Heart right ventricle (tissue), 16 donors: ENCODE results near the gene RGL2. TPM values are rescaled to one million over a fixed set of nuclear protein-coding genes. Genes with fewer than 3 reads are reported as not detected.

ENCODE experiments used
- ATAC-seq, 8 donors: fragments of 200-7000 bp; cut with Tn5 transposase; one replicate each; pipeline ENCODE4 v1.9.1; 2020; ENCODE audit warnings: mild to moderate bottlenecking in 8 of 8, moderate library complexity in 8 of 8, moderate number of reproducible peaks in 1 of 8
- DNase-seq, 2 donors: peaks; one replicate each; pipeline ENCODE4 v3.0.0-alpha.2; 2020
- H3K27ac ChIP-seq, 10 donors: fragments of 200-600 bp; sonication (generic) in 2 of 10; one replicate each; pipeline versions ENCODE4 v1.5.0 to v1.8.0; 2020 to 2022; ENCODE audit warnings: mild to moderate bottlenecking in 3 of 10
- H3K27me3 ChIP-seq, 7 donors: fragments of 200-600 bp; one replicate each; pipeline ENCODE4 v1.8.0; 2021 to 2022; ENCODE audit warnings: mild to moderate bottlenecking in 2 of 7
- H3K36me3 ChIP-seq, 9 donors: fragments of 200-600 bp; sonication (generic) in 1 of 9; one replicate each; pipeline versions ENCODE4 v1.5.0 to v1.8.0; 2020 to 2022; ENCODE audit warnings: mild to moderate bottlenecking in 2 of 9
- H3K4me1 ChIP-seq, 9 donors: fragments of 200-600 bp; sonication (generic) in 1 of 9; one replicate each; pipeline versions ENCODE4 v1.5.0 to v1.8.0; 2020 to 2022; ENCODE audit warnings: mild to moderate bottlenecking in 4 of 9
- H3K4me3 ChIP-seq, 10 donors: fragments of 200-600 bp; sonication (generic) in 2 of 10; one replicate each; pipeline versions ENCODE4 v1.5.0 to v1.8.0; 2020 to 2022; ENCODE audit warnings: mild to moderate bottlenecking in 7 of 10, moderate library complexity in 2 of 10
- H3K9me3 ChIP-seq, 11 donors: fragments of 200-600 bp in 10 of 11; sonication (generic) in 2 of 11; one replicate each; pipeline versions ENCODE4 v1.5.0 to v1.8.0; 2013 to 2022; ENCODE audit warnings: mild to moderate bottlenecking in 2 of 11, control low read depth in 1 of 11, moderate library complexity in 1 of 11
- CTCF ChIP-seq, 9 donors: fragments of 200-600 bp; sonication (generic) in 2 of 9; IDR thresholded peaks; one replicate each; pipeline versions ENCODE4 v1.5.0 to v1.8.0; 2021 to 2022; ENCODE audit warnings: antibody characterized with exemption in 9 of 9, mild to moderate bottlenecking in 5 of 9, moderate library complexity in 1 of 9
- WGBS, 2 donors: extraction: QIAGEN DNeasy Blood & Tissue Kit; methylation state at CpG; one replicate each; pipeline ENCODE4 v1.1.7; 2013; ENCODE audit warnings: inconsistent platforms in 1 of 2; 5-methylcytosine and 5-hydroxymethylcytosine counted together
- intact Hi-C, 10 donors: fragments of 100-400 bp; cut with DNase I; formaldehyde crosslinking; loops; one replicate each; pipeline versions ENCODE4 v1.11.1 to v1.14.2; 2022
- polyA plus RNA-seq, 2 donors: library from polyadenylated mRNA; stranded (reverse); fragments of 200-250 nt; gene quantifications; one replicate each; pipeline ENCODE4 v1.2.3, GENCODE V29; 2013
- total RNA-seq, 10 donors: library from RNA; stranded (reverse); fragmentation: NEBNext Ultra II Directional in 3 of 10; extraction: Animal tissue kit (Norgen Biotek cat#: 25700) in 3 of 10; gene quantifications; one replicate each; pipeline versions ENCODE4 v1.2.1 to v1.2.4, GENCODE V29; 2021 to 2023
- donor health status: Arrhythmogenic right ventricular cardiomyopathy.
- donor health status: ischemic (EF 13 %, LVEDD 7.1; RV severe dilation, severe dysfunction).
- donor health status: healthy with polysubstance abuse.
- donor health status: DM: no; HTN: yes; CAD: no.
- donor health status: DM: no; HTN: no; CAD: no.
- donor health status: ischemic (EF 25% LVEDD 6.9; RV normal size, moderate dysfunction).
- donor health status: ischemic (EF 25% LVEDD 5.7; RV mildly dilated, moderate dysfunction).
- donor health status: healthy.
- donor health status: DM: yes; HTN: yes; CAD: no.
- donor health status: Ischemic cardiomyopathy.
- donor health status: ischemic (EF 35%, LVEDD 5.7; RV mildly dilated, moderate dysfunction).
- donor health status: nonischemic (EF 11% LVEDD 7.7; RV severe dilation, severe dysfunction).
- donor health status: DM: yes; HTN: yes; CAD: no.
- donor health status: PGD.
- donor health status: ischemic (EF 29% LVEDD 5.4; RV normal size, mild dysfunction).
- donor health status: nonischemic (EF 23%, LVEDD 6.1; RV moderate dilation, normal function).

RGL2 gene
- total and polyA plus RNA-seq, 12 donors = 40.7 to 79.8 (median 51.9) TPM

GRCh38 chr6:33290459-33290858 is 8.3 kb downstream of the RGL2 start:
- Histone ChIP-seq H3K4me1 (peaks cover 7 to 27% (median 21%) of the 10 kb centered on the region in 9 donors), H3K9me3 (no peaks in the 10 kb centered on the region), H3K27ac (no peak overlapping the region), H3K4me3 (peak overlapping the region in 9 of 10 donors; percentile 53 to 92 (median 79)), H3K36me3 (peaks cover 0 to 74% (median 34%) of the 10 kb centered on the region in 9 donors), H3K27me3 (no peaks in the 10 kb centered on the region)
- WGBS, 2 donors = 67 to 71% methylated on average over 7 of the region's 7 CpGs
- no peak for DNase-seq
- ATAC-seq = no peak
- intact Hi-C loops = no loop called here
- TF ChIP-seq CTCF (IDR thresholded peaks at IDR 0.05) = no peak

DNA sequence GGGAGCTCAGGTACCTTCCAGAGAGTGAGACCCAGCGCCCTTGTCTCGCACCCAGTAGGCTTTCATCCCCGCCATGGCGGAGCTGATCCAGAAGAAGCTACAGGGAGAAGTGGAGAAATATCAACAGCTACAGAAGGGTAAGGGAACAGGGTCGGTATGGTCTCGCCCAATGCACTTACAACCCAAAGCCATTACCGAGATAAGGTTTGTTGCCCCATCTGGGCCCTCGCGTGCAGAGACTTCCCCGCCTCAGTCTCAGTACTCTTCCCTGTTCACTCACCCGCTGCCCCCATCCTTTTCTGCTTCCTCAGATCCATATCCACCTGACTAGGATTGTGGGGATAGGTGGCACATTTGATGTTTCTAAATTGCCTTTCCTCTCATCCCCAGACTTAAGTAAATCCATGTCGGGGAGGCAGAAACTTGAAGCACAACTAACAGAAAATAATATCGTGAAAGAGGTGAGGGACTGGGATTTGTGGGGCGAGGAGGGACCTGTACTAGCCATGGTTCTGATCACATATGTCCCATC is 8.9 kb downstream of the RGL2 start:
- no peaks in the 10 kb centered on the region for H3K9me3 ChIP-seq
- H3K36me3 ChIP-seq = peaks cover 0 to 74% (median 32%) of the 10 kb centered on the region in 9 donors
- intact Hi-C loops = no loop called here
- 2 to 3% methylated on average over 14 of the region's 14 CpGs for WGBS, 2 donors
- peak overlapping the region; percentile 51 to 92 (median 77) for H3K4me3 ChIP-seq
- H3K27me3 ChIP-seq = no peaks in the 10 kb centered on the region
- H3K4me1 ChIP-seq = peaks cover 7 to 27% (median 21%) of the 10 kb centered on the region in 9 donors
- no peak for DNase-seq
- no peak for TF ChIP-seq CTCF (IDR thresholded peaks at IDR 0.05)
- H3K27ac ChIP-seq = peak overlapping the region in 9 of 10 donors; percentile 57 to 89 (median 81)
- ATAC-seq = peak in 4 of 8 donors; percentile 1 to 2 (median 2)

GRCh38 chr6:33288921-33289783 is 9.6 kb downstream of the RGL2 start, which contains the start of the genes PFDN6 and WDR46:
PFDN6 (plus strand) TSS chr6:33289601; CDS start chr6:33289857, 256 bp downstream.
WDR46 (minus strand) TSS chr6:33289239; CDS start chr6:33289170, 69 bp downstream.
- H3K27ac ChIP-seq = peak within 1 kb of the TSS; percentile 57 to 89 (median 80)
- peaks cover 7 to 27% (median 21%) of the 10 kb centered on the region in 9 donors for H3K4me1 ChIP-seq
- H3K27me3 ChIP-seq = no peaks in the 10 kb centered on the region
- TF ChIP-seq CTCF (IDR thresholded peaks at IDR 0.05) = no peak
- WGBS, 2 donors = 0% methylated on average over 43 of the region's 43 CpGs
- intact Hi-C loops = no loop called here
- ATAC-seq (peak; percentile 92 to 97 (median 96)), DNase-seq (peak; percentile 57 to 90)
- H3K36me3 ChIP-seq = peaks cover 0 to 76% (median 25%) of the 10 kb centered on the region in 9 donors
- peak within 1 kb of the TSS; percentile 51 to 92 (median 77) for H3K4me3 ChIP-seq
- no peaks in the 10 kb centered on the region for H3K9me3 ChIP-seq

- no peak for TF ChIP-seq CTCF (IDR thresholded peaks at IDR 0.05)
- intact Hi-C loops = no loop called here
- peak overlapping the region; percentile 51 to 92 (median 77) for H3K4me3 ChIP-seq
- no peaks in the 10 kb centered on the region for H3K27me3 ChIP-seq
- no peak for DNase-seq
- 12 to 17% methylated on average over 21 of the region's 21 CpGs for WGBS, 2 donors
- no peaks in the 10 kb centered on the region for H3K9me3 ChIP-seq
- H3K27ac ChIP-seq = peak overlapping the region in 9 of 10 donors; percentile 57 to 89 (median 81)
- ATAC-seq = peak in 1 of 8 donors; percentile 0
- H3K4me1 ChIP-seq = peaks cover 7 to 27% (median 21%) of the 10 kb centered on the region in 9 donors
- H3K36me3 ChIP-seq = peaks cover 0 to 76% (median 27%) of the 10 kb centered on the region in 9 donors
These were observed 10.4 kb downstream of the RGL2 start for GRCh38 chr6:33288141-33288920.
